NB4 (cell line): ENCODE data around the gene PRDM9.

Experiments used
- CTCF ChIP-seq: IDR thresholded peaks from one replicate; pipeline ENCODE4 v1.5.1; 2012; ENCODE audit warnings: low read depth, low read length
- MAX ChIP-seq: IDR thresholded peaks from 2 replicates; pipeline ENCODE4 v1.6.1; 2011; ENCODE audit warnings: low read depth, low read length
- MYC ChIP-seq: IDR thresholded peaks from 2 replicates; pipeline ENCODE4 v1.6.1; 2011; ENCODE audit warnings: low read depth, low read length
- POLR2A ChIP-seq: IDR thresholded peaks from 2 replicates; pipeline ENCODE4 v1.6.1; 2011; ENCODE audit warnings: mild to moderate bottlenecking; ENCODE audit not compliant: insufficient read length; ENCODE audit errors: extremely low read depth

DNA sequence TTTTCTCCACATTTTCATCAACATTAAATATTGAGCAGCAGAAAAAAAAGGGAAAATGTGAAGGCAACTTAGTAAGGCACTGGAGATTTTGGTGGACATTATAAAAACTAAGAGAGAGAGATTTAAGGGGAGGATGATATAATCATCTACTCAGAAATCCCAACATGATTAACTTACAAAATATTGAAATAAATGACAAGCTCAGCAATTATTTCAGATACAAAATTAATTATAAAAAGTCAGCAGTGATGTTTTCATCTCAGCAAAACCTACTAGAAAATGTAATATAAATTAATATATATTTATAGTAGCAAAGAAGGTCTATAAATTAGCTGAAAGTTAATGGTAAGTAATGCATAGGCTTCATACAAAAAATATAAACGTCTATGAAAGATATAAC, 30.8 kb upstream of the PRDM9 start:
- TF ChIP-seq POLR2A = no peak
- no peak for TF ChIP-seq CTCF
- TF ChIP-seq MAX = no peak
- TF ChIP-seq MYC = no peak
